Coronary artery (tissue), 2 donors: ENCODE results near the gene TRIB2.

ENCODE experiments used
- DNase-seq: peaks from one replicate; pipeline ENCODE4 v3.0.0-alpha.2; 2017; ENCODE audit warnings: low spot score
- H3K27ac ChIP-seq, 2 donors: fragments of 200-600 bp; sonication (generic); one replicate each; pipeline ENCODE4 v1.5.1; 2016 to 2019
- H3K4me3 ChIP-seq: fragments of 200-600 bp; sonication (generic); 2 replicates; pipeline ENCODE4 v1.5.1; 2016; ENCODE audit warnings: mild to moderate bottlenecking, moderate library complexity
- TF ChIP-seq, protein P1 (sequence below): fragments of 200-600 bp; sonication (generic); IDR thresholded peaks from one replicate; pipeline ENCODE4 v1.5.1; 2019; ENCODE audit warnings: antibody characterized with exemption

The TRIB2 gene

DNA sequence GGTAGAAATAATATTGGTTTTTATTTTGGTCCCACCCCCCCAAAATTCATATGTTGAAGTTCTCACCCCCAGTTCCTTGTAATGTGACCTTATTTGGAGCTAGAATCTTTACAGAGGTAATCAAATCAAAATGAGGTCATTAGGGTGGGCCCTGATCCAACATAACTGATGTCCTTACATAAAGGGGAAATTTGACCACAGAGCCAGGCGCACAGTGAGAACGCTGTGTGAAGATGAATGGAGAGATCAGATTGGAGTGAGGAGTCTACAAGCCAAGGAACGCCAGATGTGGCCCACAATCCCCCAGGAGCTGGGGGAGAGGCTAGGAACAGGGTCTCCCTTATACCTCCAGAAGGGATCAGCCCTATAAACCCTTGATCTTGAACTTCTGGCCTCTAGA, 31.6 kb upstream of the TRIB2 start:
- DNase-seq, result no peak
- H3K27ac ChIP-seq, result no peak overlapping the region
- TF ChIP-seq, protein P1, sequence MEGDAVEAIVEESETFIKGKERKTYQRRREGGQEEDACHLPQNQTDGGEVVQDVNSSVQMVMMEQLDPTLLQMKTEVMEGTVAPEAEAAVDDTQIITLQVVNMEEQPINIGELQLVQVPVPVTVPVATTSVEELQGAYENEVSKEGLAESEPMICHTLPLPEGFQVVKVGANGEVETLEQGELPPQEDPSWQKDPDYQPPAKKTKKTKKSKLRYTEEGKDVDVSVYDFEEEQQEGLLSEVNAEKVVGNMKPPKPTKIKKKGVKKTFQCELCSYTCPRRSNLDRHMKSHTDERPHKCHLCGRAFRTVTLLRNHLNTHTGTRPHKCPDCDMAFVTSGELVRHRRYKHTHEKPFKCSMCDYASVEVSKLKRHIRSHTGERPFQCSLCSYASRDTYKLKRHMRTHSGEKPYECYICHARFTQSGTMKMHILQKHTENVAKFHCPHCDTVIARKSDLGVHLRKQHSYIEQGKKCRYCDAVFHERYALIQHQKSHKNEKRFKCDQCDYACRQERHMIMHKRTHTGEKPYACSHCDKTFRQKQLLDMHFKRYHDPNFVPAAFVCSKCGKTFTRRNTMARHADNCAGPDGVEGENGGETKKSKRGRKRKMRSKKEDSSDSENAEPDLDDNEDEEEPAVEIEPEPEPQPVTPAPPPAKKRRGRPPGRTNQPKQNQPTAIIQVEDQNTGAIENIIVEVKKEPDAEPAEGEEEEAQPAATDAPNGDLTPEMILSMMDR, result no peak
- H3K4me3 ChIP-seq, result no peak overlapping the region

DNA sequence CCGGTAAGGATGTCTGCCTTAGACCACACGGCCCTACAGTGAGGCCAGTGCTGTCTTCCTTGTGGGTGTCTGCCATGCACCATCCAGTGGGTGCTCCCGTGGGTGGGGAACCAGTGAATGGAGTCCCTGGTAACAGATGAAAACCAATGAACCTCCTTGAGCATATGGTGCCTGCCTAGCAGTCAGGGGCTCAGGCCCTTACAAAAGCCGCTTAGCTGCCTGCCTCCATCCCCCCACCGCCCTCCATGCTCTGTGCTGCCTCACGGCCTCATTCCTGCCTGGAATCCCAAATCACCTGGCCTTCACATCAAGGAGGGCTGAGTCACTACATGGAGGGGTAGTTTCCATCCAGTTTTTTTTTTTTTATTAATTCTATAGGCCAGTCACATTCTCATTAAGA, 30.8 kb upstream of the TRIB2 start:
- no peak for DNase-seq
- no peak overlapping the region for H3K27ac ChIP-seq
- TF ChIP-seq, protein P1, result no peak
- H3K4me3 ChIP-seq, result no peak overlapping the region

DNA sequence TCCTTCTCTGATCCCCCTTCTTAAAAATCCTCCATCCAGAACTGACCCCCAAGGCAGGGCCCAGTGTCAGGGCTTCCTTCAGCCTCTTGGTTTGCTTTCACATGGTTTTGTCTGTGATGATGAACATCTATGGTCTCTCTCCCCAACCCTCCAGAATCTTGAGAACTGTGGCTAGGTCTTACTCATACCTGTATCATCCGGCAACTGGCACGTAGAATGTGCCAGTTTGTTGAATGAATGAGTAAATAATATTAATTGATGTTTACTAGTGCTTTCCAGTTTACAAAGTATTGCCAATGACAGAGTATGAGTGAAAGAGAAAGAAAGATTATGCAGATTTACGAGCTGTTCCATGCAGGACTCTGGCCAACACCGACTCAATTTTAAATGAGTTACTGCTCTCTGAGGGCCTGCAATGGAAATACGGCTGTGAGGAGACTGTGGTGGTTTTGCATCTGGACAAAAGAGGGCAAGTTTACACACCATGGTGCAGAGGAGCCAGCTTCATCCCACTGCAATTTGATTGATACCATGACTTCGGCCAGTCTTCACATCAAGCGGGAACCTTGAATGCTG, 29.9 kb upstream of the TRIB2 start:
- no peak for DNase-seq
- TF ChIP-seq, protein P1, result no peak
- H3K4me3 ChIP-seq, result no peak overlapping the region

DNA sequence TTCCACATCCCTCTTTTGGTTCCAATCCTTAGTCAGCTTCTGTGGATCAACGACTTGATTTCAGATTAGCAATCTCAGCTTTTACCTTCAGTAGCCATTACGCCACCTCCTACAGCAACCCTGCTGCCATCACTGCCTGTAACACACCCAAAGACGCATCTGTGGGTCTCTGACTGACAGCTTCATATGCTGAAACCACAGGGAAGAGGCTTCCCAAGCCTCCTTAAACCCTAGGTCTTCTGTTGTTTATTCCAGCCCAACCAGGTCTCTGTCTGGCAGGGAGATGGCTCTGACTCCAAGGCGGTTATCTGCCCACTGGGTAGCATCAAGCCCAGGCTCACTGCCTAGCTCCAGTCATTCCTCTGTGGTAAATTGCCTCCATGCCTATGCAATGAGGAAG, 28.6 kb upstream of the TRIB2 start:
- no peak overlapping the region for H3K4me3 ChIP-seq
- TF ChIP-seq, protein P1, result no peak
- DNase-seq, result no peak
- H3K27ac ChIP-seq, result no peak overlapping the region

More for the DNA sequence above, 29.9 kb upstream of the TRIB2 start:
- no peak overlapping the region for H3K27ac ChIP-seq

DNA sequence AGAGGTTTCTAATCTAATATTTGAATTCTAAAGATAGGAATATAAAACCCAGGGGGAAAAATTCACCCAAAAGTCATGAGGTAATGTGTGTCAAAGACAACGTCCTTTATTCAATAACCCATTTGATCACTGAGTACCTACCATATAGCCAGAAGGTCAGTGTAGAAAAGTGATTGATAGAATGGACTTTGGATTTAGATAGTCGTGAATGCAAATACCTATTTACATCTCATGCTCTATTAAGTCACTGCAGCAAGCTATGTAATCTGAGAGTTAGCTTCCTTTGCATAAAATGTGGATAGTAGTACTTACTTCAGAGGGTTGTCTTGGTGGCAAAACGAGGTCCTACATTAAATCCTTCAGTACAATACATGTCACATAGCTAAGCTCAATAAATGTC, 27.8 kb upstream of the TRIB2 start:
- TF ChIP-seq, protein P1, result no peak
- no peak overlapping the region for H3K4me3 ChIP-seq

DNA sequence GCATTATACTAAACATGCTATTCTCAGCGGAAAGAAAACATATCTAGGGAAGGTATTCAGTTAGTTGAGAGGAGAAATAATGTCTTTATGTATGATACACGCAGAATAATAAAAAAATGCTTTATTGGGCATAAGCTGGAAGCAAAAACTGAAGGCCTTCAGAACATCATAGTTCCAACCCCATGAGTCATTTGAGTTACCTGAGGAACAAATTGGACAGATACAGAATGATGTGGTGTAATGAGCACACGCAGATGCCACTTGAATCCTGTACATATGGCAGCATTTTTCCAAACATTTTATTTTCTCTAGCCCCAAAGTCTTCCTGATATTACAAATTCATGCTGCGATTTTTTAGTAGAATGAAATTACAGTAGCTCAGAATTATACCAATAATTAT, 23.2 kb upstream of the TRIB2 start:
- no peak for DNase-seq
- TF ChIP-seq, protein P1, result no peak
- no peak overlapping the region for H3K4me3 ChIP-seq
- no peak overlapping the region for H3K27ac ChIP-seq

More for the DNA sequence above, 27.8 kb upstream of the TRIB2 start:
- no peak overlapping the region for H3K27ac ChIP-seq
- DNase-seq, result no peak

DNA sequence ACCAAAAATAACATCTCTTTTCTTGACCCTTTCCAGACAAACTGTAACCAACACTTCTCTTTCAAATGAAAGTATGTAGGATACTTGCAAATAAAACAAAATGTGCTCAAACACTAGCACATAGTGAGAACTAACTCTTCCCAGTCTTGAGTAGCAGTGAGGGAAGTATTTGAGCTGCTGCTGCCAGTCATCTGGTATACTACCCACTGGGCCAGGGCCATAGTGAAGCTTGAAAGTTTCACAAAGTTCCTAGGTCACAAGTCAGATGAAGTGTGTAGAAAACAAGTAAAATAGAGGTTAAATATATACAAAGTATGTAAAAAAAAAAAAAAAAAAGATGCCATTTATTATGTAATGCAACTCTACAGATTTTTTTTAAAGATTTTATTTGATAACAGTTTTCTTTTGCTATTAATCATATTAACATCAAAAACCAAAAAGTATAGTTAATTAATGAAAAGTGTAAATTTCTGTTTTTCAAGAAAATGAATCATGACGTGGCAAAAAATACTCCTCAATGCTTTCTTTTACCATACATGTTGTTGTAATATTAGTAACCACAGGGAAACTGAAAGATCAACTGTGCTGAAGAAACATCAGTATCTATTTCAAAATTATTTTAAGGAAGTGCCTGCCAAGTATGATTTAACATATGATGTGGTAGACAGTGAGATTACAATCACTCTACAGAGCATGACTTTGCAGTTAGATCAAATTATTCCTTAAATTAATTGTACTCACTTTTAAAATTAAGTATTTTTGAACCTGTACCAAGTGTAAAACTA, 21.6 kb upstream of the TRIB2 start:
- no peak for DNase-seq
- Histone ChIP-seq H3K27ac (no peak overlapping the region), H3K4me3 (no peak overlapping the region)
- TF ChIP-seq, protein P1, result no peak
